A549 (cell line): ENCODE results near the gene PRKAG2.

ENCODE experiments used
- CEBPB ChIP-seq, 2 experiments: fragments of >200 bp in 1 of 2; sonication (Bioruptor Twin) in 1 of 2; formaldehyde crosslinking in 1 of 2; IDR thresholded peaks; 2 replicates each; pipeline ENCODE4 v1.6.1; 2012 to 2016
- EP300 ChIP-seq, 2 experiments: fragments of >200 bp; sonication (Bioruptor Twin); formaldehyde crosslinking; IDR thresholded peaks; 2 replicates in 1 of 2; 3 replicates in 1 of 2; pipeline ENCODE4 v1.6.1; 2016 to 2017
- POLR2A ChIP-seq: IDR thresholded peaks from 2 replicates; pipeline ENCODE4 v1.6.1; 2012; ENCODE audit warnings: mild to moderate bottlenecking, low read length
- RFX5 ChIP-seq: fragments of 450-650 bp; IDR thresholded peaks from 2 replicates; pipeline ENCODE4 v1.7.1; 2014; ENCODE audit warnings: antibody characterized with exemption, mild to moderate bottlenecking, moderate library complexity
- TF ChIP-seq, protein P1 (sequence below): fragments of >200 bp; sonication (Bioruptor Twin); formaldehyde crosslinking; IDR thresholded peaks from 3 replicates; pipeline ENCODE4 v1.5.1; 2016
- TF ChIP-seq, protein P2 (sequence below): fragments of 150-350 bp; IDR thresholded peaks from 2 replicates; pipeline ENCODE4 v1.6.1; 2014; ENCODE audit warnings: low read depth, mild to moderate bottlenecking, low read length
- TF ChIP-seq, protein P3 (sequence below): IDR thresholded peaks from 2 replicates; pipeline ENCODE4 v1.6.1; 2012

DNA sequence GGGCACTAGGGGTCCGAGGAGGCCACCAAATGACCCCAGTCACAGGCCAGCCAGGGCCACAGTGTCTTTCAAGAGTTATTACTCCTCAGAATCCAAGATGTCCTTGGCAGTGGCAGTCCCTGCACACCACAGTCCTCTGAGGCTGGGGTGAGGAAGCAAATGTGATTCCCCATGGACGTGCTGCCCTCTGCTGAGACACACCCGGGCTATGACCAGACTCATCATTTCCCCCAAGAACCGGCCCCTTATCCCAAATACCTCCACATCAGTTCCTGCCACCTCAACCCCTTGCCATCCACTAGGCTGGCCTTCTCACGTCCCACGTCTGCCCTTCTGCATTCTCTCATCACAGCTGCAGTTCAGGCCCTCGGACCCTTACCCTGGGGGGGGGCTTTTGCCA is 5.0 kb downstream of the PRKAG2 start:
- TF ChIP-seq RFX5 (no peak), EP300 (IDR thresholded peaks at IDR 0.05) (no peak), POLR2A (no peak), CEBPB (IDR thresholded peaks at IDR 0.05) (no peak)
- TF ChIP-seq, protein P1, sequence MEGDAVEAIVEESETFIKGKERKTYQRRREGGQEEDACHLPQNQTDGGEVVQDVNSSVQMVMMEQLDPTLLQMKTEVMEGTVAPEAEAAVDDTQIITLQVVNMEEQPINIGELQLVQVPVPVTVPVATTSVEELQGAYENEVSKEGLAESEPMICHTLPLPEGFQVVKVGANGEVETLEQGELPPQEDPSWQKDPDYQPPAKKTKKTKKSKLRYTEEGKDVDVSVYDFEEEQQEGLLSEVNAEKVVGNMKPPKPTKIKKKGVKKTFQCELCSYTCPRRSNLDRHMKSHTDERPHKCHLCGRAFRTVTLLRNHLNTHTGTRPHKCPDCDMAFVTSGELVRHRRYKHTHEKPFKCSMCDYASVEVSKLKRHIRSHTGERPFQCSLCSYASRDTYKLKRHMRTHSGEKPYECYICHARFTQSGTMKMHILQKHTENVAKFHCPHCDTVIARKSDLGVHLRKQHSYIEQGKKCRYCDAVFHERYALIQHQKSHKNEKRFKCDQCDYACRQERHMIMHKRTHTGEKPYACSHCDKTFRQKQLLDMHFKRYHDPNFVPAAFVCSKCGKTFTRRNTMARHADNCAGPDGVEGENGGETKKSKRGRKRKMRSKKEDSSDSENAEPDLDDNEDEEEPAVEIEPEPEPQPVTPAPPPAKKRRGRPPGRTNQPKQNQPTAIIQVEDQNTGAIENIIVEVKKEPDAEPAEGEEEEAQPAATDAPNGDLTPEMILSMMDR, result peak; percentile 23; the same call in 2 of the 3 replicates
- TF ChIP-seq, protein P2, sequence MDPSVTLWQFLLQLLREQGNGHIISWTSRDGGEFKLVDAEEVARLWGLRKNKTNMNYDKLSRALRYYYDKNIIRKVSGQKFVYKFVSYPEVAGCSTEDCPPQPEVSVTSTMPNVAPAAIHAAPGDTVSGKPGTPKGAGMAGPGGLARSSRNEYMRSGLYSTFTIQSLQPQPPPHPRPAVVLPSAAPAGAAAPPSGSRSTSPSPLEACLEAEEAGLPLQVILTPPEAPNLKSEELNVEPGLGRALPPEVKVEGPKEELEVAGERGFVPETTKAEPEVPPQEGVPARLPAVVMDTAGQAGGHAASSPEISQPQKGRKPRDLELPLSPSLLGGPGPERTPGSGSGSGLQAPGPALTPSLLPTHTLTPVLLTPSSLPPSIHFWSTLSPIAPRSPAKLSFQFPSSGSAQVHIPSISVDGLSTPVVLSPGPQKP, result no peak
- TF ChIP-seq, protein P3, sequence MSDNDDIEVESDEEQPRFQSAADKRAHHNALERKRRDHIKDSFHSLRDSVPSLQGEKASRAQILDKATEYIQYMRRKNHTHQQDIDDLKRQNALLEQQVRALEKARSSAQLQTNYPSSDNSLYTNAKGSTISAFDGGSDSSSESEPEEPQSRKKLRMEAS, result no peak
